GM18498 (cell line): Measurements from ENCODE around the gene CHMP6.

ENCODE experiments used
- ATAC-seq: cut with Tn5 transposase; IDR thresholded peaks from one replicate; pipeline ENCODE4 v1.9.1; 2021; ENCODE audit warnings: mild to moderate bottlenecking, moderate library complexity; ENCODE audit not compliant: unreplicated experiment

CHMP6 gene

GRCh38 chr17:80956321-80957190, 35.1 kb upstream of the CHMP6 start:
- no peak for ATAC-seq

- no peak for ATAC-seq
Measured at GRCh38 chr17:80957461-80957941, 34.1 kb upstream of the CHMP6 start.

DNA sequence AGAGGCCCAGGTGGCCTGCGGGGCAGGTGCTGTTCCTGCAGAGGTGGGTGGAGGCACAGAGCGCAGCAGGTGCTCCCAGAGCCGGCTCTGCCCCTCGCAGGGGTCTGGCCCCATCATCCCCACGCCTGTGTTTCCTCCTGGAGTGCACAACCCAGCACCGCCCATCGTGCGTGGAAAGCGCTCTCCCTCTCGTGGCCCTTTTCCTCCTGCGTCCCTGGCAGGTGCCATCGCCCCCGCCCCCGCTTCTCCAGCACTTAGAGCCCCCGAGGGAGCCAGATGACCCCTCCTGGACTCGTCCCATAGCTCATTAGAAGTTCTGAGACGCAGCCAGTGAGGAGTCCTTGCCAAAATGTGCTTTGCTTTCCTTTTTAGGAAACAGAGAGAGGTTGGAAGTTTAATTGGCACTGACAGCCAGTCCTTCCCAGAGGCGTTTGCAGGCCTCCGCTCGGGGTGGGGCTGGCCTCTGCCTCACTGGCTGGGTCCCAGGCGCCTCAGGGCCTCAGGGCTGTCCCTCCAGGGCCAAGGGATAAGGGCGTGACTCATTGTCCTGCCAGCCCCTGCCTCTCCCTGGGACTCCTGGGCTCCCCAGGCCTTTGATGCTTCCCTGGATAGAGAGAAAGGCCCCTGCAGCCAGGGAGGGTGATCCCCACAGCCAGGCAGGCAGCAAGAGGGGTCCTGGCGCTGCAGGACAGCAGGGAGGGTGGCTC, 32.2 kb upstream of the CHMP6 start:
- ATAC-seq, result no peak

- ATAC-seq, result no peak
Measured at GRCh38 chr17:80960037-80960796, 31.4 kb upstream of the CHMP6 start.

DNA sequence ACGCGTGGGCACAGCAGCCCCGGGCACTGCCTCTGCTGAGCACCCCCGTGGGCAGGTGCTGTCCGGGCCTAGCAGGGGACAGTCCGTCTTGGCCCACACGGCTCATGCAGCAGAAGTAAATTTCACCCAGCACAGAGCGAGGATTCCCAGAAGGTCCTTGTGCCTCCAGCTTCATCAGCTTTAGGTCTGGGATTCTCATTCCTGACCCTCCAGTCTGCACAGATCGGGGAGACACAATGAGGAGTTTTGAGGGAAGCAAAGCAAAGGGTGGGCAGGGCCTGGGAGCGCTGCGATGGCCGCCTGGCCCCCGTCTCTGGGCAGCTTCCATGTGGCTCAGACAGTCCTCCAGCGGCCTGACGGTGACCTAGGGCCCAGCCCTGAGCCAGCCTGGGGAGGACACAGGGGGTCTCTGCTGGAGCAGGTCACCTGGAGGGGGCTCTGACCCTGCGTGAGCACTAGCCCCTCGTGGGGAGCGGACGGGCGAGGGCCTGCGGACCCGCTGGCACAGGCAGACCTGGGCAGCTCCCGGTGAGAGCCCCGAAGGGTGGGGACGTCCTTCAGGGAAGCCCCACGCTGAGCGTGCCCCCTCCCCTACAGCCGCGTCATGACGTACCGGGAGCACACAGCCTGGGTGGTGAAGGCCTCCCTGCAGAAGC, 30.7 kb upstream of the CHMP6 start:
- ATAC-seq, result no peak

DNA sequence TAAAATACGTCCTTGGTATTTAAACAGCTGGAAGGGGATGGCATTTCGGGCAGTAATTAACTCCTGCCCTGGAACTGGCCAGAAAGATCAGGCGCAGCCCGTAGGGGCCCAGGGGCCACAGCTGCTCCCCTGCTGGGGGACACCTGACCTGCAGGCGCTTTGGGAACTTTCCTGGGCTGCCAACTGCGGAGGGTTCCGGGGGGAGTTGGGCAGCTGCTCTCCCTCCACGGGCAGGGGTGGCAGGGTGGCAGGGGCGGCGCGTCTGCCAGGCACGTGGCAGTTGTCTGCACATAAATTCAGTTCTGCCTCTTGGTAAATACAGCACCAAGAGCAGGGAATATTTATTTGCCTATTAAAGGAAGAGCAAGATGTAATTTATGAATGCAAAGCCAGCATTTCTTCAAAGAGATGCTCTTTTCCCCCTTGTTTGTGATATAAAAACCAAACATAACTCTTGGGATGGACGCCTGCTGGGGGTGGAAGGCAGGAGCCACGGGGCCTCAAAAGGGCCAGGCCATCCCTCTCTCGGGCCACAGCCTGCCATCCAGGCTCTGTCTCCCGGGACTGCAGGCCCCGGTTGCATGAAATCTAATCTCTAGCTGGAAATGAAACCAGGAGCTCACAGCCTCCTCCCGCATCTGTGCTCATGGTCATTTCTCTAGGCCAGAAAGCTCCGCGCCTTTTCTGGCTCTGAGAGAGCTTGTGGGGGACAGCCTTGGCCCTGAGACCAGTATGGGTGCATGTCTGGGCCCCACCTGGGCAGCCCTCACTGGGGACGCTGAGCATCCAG, 29.9 kb upstream of the CHMP6 start:
- no peak for ATAC-seq

DNA sequence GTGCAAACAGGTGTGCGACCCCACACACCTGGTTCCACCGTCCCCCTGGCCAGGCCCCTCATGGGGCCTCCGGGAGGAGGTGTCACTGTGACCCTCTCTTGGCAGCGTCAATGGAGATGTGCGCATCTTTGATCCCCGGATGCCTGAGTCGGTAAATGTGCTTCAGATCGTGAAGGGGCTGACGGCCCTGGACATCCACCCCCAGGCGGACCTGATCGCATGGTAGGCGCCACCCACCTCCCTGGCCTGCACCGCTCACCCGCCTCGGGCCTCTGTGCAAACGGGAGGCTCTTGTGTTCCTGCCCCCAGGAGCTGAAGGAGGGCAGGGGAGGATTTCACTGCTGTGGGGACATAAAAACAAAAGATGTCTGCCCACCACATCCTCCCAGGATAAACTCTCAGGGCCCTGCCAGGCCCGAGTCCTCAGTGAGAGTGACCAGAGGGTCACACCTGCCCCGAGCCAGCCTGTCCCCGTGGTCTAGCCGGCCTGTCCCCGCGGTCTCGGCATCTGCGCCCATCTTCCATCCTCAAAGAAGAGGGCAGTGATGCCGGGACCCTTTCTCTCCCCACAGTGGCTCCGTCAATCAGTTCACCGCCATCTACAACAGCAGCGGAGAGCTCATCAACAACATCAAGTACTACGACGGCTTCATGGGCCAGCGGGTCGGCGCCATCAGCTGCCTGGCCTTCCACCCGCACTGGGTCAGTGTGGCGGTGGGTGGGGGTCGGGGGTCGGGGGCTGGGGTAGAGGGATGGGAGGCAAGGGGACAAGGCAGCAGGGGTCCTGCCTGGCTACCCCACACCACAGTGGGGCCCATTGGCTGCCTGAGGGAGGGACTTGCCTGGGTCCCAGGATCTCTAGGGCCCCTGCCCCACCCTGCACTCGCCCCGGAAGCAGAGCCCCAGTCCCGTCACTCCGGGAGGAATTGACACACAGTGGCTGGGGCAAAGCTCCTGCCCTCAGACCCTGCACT, 29.0 kb upstream of the CHMP6 start:
- no peak for ATAC-seq

DNA sequence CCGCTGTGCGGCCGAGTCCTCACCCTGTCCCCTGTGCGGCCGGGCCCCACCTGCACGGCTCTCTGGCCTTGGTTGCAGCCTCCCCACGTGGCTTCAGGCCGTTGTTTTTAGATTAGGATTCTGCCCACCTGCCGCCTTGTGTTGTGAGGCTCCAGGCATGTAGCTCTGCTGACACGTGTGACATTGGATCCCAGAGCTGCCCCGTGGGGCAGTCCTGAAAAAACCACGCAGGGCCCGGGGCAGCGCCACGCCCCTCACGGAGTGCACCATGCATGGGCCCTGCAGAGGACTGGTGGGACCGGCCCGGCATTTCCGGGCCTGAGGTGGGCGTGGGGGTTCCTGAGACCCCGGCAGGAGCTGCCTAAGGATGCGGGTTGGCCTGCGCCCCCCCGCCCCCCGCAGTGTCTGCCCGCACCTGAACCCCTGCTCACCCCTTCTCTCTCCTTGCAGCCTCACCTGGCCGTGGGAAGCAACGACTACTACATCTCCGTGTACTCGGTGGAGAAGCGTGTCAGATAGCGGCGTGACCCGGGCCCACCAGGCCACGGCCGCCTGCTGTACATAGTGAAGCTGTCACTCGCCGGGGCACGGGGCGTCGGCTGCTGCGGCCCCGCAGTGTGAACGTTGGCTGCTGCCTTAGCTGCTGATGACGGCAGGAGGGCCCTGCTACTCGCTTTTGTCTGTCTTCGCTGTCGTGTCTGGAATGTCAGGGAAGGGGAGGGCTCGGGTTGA, 27.7 kb upstream of the CHMP6 start:
- ATAC-seq, result no peak

GRCh38 chr17:80964544-80964856, 27.1 kb upstream of the CHMP6 start:
- no peak for ATAC-seq

- ATAC-seq, result no peak
Measured at GRCh38 chr17:80964859-80965580, 26.6 kb upstream of the CHMP6 start.

DNA sequence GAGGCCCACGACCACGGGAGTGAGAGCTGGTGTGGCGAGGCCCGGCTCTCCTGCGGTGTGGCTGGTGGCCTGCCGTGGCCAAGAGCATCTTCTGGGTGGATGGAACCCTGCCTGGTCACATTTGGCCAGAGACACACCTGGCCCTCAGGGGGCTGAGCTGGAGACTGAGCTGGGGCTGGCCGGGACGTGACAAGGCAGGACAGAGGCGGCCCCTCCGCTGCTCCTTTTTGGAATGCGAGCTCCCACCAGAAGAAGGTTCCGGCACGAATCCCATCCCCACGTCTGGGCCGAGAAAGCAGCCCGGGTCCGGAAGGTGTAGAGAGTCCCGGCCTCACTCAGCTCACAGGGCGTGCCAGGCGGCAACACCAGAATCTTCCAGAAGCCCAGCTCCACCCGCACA, 26.0 kb upstream of the CHMP6 start:
- no peak for ATAC-seq

GRCh38 chr17:80967404-80967872, 24.2 kb upstream of the CHMP6 start:
- ATAC-seq, result no peak

DNA sequence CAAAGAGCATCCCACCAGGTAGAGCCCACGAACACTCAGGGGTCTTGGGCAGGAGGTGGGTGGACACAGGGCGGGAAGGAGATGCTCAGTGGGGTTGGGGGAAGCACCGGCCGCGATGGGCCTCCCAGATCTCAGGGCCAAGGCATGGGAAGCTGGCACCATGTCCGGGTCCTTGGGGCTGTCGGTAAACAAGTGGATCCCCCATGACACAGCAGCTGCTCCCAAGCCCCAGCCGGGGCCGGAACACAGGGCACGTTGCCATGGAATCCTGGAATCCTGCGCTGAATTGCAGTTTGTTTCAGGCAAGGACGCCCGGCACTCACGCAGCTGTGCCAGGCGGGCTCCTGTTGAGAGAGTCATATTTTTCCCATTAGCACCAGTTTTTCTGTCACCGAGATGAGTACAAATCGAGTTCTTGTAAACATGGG, 23.0 kb upstream of the CHMP6 start:
- no peak for ATAC-seq

- no peak for ATAC-seq
Measured at GRCh38 chr17:80969030-80969673, 22.5 kb upstream of the CHMP6 start.

DNA sequence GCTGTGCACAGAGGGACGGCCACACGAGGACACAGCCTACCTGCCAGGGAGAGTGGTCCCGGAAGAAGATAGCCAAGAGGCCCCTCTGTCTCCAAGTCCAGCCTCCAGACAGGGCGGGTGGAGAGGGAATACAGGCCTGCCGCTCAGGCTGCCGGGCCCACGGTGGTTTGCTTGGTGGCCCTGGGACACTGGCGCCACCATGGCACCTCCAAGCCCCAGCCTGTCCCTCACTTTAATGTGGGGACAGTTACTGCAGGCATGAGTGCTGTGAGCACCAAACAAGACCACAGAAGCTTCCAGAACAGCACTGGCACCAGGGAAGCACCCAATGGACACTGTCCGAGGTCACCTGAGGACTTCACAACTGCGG, 22.0 kb upstream of the CHMP6 start:
- no peak for ATAC-seq

GRCh38 chr17:80970044-80970761, 21.4 kb upstream of the CHMP6 start:
- no peak for ATAC-seq
